Measurements from ENCODE around the gene ZNF69.
"Not testable (repeated sequence)": the region's sequence is repeated elsewhere in the genome, so short reads cannot be mapped to it uniquely, and the experiment has no call there.

Gene ZNF69

DNA sequence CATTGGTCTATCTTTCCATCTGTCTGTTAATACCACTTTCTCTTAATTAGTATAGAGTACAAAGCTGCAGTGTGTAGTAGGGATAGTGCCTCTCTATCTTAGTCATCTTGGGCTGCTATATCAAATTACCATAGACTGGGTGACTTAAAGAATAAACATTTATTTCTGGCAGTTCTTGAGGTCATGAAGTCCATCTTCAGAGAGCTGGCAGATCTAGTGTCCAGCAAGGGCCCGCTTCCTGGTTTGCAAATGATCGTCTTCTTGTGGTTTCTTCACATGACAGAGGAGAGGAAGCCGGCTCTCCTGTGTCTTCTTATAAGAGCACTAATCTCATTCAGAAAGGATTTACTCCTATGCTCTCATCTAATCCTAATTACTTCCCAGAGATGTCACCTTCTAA lies 43.5 kb downstream of the ZNF69 start:
- TF ChIP-seq, protein P1, sequence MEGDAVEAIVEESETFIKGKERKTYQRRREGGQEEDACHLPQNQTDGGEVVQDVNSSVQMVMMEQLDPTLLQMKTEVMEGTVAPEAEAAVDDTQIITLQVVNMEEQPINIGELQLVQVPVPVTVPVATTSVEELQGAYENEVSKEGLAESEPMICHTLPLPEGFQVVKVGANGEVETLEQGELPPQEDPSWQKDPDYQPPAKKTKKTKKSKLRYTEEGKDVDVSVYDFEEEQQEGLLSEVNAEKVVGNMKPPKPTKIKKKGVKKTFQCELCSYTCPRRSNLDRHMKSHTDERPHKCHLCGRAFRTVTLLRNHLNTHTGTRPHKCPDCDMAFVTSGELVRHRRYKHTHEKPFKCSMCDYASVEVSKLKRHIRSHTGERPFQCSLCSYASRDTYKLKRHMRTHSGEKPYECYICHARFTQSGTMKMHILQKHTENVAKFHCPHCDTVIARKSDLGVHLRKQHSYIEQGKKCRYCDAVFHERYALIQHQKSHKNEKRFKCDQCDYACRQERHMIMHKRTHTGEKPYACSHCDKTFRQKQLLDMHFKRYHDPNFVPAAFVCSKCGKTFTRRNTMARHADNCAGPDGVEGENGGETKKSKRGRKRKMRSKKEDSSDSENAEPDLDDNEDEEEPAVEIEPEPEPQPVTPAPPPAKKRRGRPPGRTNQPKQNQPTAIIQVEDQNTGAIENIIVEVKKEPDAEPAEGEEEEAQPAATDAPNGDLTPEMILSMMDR (IDR thresholded peaks at IDR 0.05; ENCODE audit: control insufficient read depth, extremely low read depth, insufficient read depth) = no peak
- no peak for DNase-seq (ENCODE audit: low read depth)
- H3K4me3 ChIP-seq (ENCODE audit: low read depth, low read length) = no peak overlapping the region

- DNase-seq (ENCODE audit: low read depth) = no peak
- no peak overlapping the region for H3K4me3 ChIP-seq (ENCODE audit: low read depth, low read length)
- TF ChIP-seq, protein P1 (IDR thresholded peaks at IDR 0.05; ENCODE audit: control insufficient read depth, extremely low read depth, insufficient read depth) = no peak
Observed at GRCh38 chr19:11931513-11931912, 43.9 kb downstream of the ZNF69 start.

DNA sequence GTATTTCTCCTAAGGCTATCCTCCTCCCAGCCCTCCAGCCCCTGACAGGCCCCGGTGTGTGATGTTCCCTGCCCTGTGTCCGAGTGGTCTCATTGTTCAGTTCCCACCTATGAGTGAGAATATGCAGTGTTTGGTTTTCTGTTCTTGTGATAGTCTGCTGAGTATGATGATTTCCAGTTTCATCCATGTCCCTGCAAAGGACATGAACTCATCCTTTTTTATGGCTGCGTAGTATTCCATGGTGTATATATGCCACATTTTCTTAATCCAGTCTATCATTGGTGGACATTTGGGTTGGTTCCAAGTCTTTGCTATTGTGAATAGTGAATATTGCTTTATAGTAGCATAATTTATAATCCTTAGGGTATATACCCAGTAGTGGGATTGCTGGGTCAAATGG lies 48.2 kb downstream of the ZNF69 start:
- H3K4me3 ChIP-seq (ENCODE audit: low read depth, low read length); DNase-seq (ENCODE audit: low read depth): not testable (repeated sequence)

GRCh38 chr19:11938383-11938782 lies 50.8 kb downstream of the ZNF69 start:
- not testable (repeated sequence) for H3K4me3 ChIP-seq (ENCODE audit: low read depth, low read length)

GRCh38 chr19:11941361-11941887 lies 53.8 kb downstream of the ZNF69 start:
- DNase-seq (ENCODE audit: low read depth) = not testable (repeated sequence)

More at GRCh38 chr19:11938383-11938782, 50.8 kb downstream of the ZNF69 start:
- not testable (repeated sequence) for DNase-seq (ENCODE audit: low read depth)

GRCh38 chr19:11942008-11942842 lies 54.6 kb downstream of the ZNF69 start:
- no peak for DNase-seq (ENCODE audit: low read depth)
- TF ChIP-seq, protein P1 (IDR thresholded peaks at IDR 0.05; ENCODE audit: control insufficient read depth, extremely low read depth, insufficient read depth) = no peak
- no peak overlapping the region for H3K4me3 ChIP-seq (ENCODE audit: low read depth, low read length)

More at GRCh38 chr19:11941361-11941887, 53.8 kb downstream of the ZNF69 start:
- H3K4me3 ChIP-seq (ENCODE audit: low read depth, low read length) = not testable (repeated sequence)

DNA sequence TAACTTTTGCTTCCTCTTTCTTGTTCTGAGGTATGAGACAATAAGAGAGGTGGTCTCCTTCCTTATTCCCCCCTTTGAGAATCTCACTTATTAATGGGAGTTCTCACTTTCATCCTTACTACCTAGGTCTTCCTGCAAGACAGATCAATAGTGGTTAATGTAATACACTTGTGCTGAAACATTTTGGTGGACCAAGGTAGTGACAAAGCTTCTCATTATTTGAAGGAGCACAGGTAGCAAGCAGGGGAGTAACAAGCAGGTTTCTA lies 55.2 kb downstream of the ZNF69 start:
- H3K4me3 ChIP-seq (ENCODE audit: low read depth, low read length) = no peak overlapping the region
- DNase-seq (ENCODE audit: low read depth) = no peak

DNA sequence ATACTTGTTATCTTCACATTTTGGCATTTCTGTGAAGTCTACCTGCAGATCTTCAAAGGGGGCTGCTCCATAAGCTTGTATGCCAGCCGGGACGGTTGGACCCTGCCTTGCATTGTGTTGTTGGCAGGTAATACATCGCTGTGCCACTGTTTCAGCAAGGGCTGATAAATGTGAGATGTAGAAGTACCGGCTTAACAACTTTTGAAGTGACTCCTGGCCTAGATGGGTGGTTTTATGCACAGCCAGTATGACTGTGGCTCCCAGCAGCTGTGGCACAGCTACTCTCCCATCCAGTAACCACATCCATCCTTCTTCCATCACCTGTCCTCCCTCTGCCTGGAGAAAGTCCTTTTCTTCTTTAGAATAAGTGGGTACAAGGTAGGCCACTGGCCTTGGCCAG lies 57.1 kb downstream of the ZNF69 start:
- TF ChIP-seq, protein P1 (IDR thresholded peaks at IDR 0.05; ENCODE audit: control insufficient read depth, extremely low read depth, insufficient read depth) = no peak
- no peak overlapping the region for H3K4me3 ChIP-seq (ENCODE audit: low read depth, low read length)
- DNase-seq (ENCODE audit: low read depth) = no peak

More for the DNA sequence above, 55.2 kb downstream of the ZNF69 start:
- TF ChIP-seq, protein P1 (IDR thresholded peaks at IDR 0.05; ENCODE audit: control insufficient read depth, extremely low read depth, insufficient read depth) = no peak

Data from LNCaP clone FGC (cell line).